ENCODE data around the gene EYA4. TPM values are rescaled to one million over a fixed set of nuclear protein-coding genes. Genes with fewer than 3 reads are reported as not detected.

Gene EYA4
- total RNA-seq, 4 donors from 2014 or later, result 0.10 to 3.4 (median 0.23) TPM; not detected in 1

DNA sequence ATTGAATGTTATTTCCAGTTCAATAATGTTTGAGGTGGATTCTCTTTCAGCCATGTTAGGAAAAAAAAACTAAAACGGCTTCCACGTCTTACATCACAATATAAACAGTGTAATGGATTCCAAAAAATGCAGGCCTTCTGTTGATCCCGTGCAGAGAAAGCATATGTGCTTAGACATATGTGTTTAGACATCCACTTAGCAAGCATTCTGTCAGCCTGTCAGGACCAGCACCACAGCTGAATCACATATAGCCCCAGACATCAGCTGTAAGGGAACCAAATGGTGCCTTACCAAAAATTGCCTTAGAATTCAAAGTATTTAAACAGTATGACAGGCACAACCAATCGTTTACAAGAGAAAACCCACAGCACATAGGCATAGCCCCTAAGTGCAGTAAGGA, 304.9 kb downstream of the EYA4 start:
- no peak for TF ChIP-seq POLR2A (IDR thresholded peaks at IDR 0.05)
- WGBS, result 48% methylated on average over 4 of the region's 4 CpGs
- H3K9me3 ChIP-seq, result no peaks in the 10 kb centered on the region
- H3K27ac ChIP-seq, result no peak overlapping the region
- no peaks in the 10 kb centered on the region for H3K36me3 ChIP-seq
- H3K27me3 ChIP-seq, result no peaks in the 10 kb centered on the region
- H3K4me3 ChIP-seq, result no peak overlapping the region
- H3K4me1 ChIP-seq, result no peaks in the 10 kb centered on the region
- DNase-seq (ENCODE audit: low spot score in 2 of 2), result no peak

GRCh38 chr6:133547136-133547535, 306.0 kb downstream of the EYA4 start:
- Histone ChIP-seq H3K36me3 (no peaks in the 10 kb centered on the region), H3K27me3 (no peaks in the 10 kb centered on the region), H3K4me3 (no peak overlapping the region), H3K9me3 (no peaks in the 10 kb centered on the region), H3K4me1 (no peaks in the 10 kb centered on the region), H3K27ac (no peak overlapping the region)
- DNase-seq (ENCODE audit: low spot score in 2 of 2), result no peak
- TF ChIP-seq EP300 (IDR thresholded peaks at IDR 0.05), result no peak
- TF ChIP-seq CTCF (IDR thresholded peaks at IDR 0.05), result no peak
- TF ChIP-seq POLR2AphosphoS5 (IDR thresholded peaks at IDR 0.05), result no peak
- no peak for TF ChIP-seq POLR2A (IDR thresholded peaks at IDR 0.05)
- 82% methylated on average over 1 of the region's 1 CpG for WGBS

GRCh38 chr6:133548423-133549159, 307.4 kb downstream of the EYA4 start:
- Histone ChIP-seq H3K27ac (no peak overlapping the region), H3K36me3 (no peaks in the 10 kb centered on the region), H3K27me3 (no peaks in the 10 kb centered on the region), H3K9me3 (no peaks in the 10 kb centered on the region), H3K4me1 (no peaks in the 10 kb centered on the region), H3K4me3 (no peak overlapping the region)
- DNase-seq (ENCODE audit: low spot score in 2 of 2), result no peak
- WGBS, result 66% methylated on average over 4 of the region's 4 CpGs
- no peak for TF ChIP-seq CTCF (IDR thresholded peaks at IDR 0.05)
- TF ChIP-seq EP300 (IDR thresholded peaks at IDR 0.05), result no peak
- no peak for TF ChIP-seq POLR2AphosphoS5 (IDR thresholded peaks at IDR 0.05)
- TF ChIP-seq POLR2A (IDR thresholded peaks at IDR 0.05), result no peak

DNA sequence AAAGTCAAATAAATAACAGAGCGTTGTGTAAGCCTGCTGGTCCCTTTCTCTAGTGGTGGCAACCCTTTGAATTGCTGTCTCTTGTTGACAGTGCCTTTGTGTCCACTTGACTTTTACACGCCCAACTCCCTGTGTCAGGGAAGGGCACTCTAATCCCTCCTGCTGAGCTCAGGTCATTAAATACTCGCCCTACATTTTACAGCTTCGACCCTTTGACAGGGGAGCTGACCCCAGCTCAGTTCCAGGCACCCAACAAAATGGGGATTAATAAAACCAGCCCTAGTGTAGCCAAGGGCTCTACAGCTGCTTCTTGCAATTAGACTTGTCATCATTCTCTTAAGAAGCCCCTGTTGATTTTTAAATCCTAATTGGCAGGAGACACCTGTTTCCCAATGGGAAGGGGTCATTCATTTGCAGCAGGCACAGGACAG, 308.2 kb downstream of the EYA4 start:
- no peak for DNase-seq (ENCODE audit: low spot score in 2 of 2)
- no peak for TF ChIP-seq CTCF (IDR thresholded peaks at IDR 0.05)
- H3K27me3 ChIP-seq, result no peaks in the 10 kb centered on the region
- no peak overlapping the region for H3K4me3 ChIP-seq
- H3K9me3 ChIP-seq, result no peaks in the 10 kb centered on the region
- H3K4me1 ChIP-seq, result no peaks in the 10 kb centered on the region
- H3K27ac ChIP-seq, result no peak overlapping the region
- H3K36me3 ChIP-seq, result no peaks in the 10 kb centered on the region
- 58% methylated on average over 4 of the region's 4 CpGs for WGBS

DNA sequence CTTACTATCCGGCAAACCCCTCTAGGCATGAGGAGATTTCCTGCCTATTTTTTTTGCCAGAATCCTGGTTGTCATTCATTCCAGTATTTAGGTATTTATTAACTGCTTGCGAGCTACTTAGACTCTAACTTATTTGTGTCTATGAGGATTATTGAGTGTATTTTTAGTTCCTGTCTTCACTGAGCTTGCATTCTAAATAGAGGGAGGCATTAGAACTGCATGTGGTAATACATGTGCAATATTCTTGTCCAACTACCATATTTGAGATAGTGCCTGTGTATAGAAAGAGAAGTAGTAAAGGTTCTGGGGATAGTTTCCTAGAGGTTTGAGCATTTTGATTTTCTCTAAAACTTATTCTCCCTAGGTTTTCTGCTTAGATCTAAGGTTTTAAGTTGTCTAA, 308.9 kb downstream of the EYA4 start:
- WGBS, result 55% methylated on average over 2 of the region's 2 CpGs
- TF ChIP-seq EP300 (IDR thresholded peaks at IDR 0.05), result no peak
- no peak for TF ChIP-seq CTCF (IDR thresholded peaks at IDR 0.05)
- TF ChIP-seq POLR2AphosphoS5 (IDR thresholded peaks at IDR 0.05), result no peak
- no peak for TF ChIP-seq POLR2A (IDR thresholded peaks at IDR 0.05)

DNA sequence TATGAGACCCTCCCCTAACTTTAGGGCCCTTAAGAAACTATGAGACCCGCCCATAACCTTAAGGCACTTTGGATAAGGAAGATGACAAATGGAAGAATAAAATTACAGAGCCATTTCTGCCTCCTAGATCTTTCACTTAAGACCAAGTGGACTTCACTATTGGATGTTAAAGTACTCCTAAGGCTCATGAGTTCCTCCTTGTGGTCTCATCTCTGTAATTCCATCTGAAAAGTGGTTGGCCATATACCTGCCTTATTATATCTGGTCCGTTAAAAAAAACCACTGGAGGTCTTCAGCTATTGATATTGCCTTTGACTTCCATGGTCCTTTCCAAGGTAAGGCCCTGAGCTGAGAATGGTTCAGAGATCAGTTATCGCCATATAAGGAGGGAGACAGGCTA, 310.3 kb downstream of the EYA4 start:
- Histone ChIP-seq H3K36me3 (no peaks in the 10 kb centered on the region), H3K4me1 (no peaks in the 10 kb centered on the region), H3K27me3 (no peaks in the 10 kb centered on the region), H3K27ac (no peak overlapping the region), H3K4me3 (no peak overlapping the region), H3K9me3 (no peaks in the 10 kb centered on the region)
- no peak for DNase-seq (ENCODE audit: low spot score in 2 of 2)
- 82% methylated on average over 3 of the region's 3 CpGs for WGBS
- TF ChIP-seq CTCF (IDR thresholded peaks at IDR 0.05), result no peak
- no peak for TF ChIP-seq POLR2AphosphoS5 (IDR thresholded peaks at IDR 0.05)
- TF ChIP-seq EP300 (IDR thresholded peaks at IDR 0.05), result no peak
- no peak for TF ChIP-seq POLR2A (IDR thresholded peaks at IDR 0.05)

More for the DNA sequence above, 308.9 kb downstream of the EYA4 start:
- Histone ChIP-seq H3K4me1 (no peaks in the 10 kb centered on the region), H3K9me3 (no peaks in the 10 kb centered on the region), H3K36me3 (no peaks in the 10 kb centered on the region), H3K4me3 (no peak overlapping the region), H3K27ac (no peak overlapping the region), H3K27me3 (no peaks in the 10 kb centered on the region)
- no peak for DNase-seq (ENCODE audit: low spot score in 2 of 2)
